GM19397 (cell line): Measurements from ENCODE around the gene GNL2.
"Not testable (repeated sequence)": the region's sequence is repeated elsewhere in the genome, so short reads cannot be mapped to it uniquely, and the experiment has no call there.

Source experiments
- ATAC-seq: cut with Tn5 transposase; IDR thresholded peaks from one replicate; pipeline ENCODE4 v1.9.1; 2021; ENCODE audit warnings: mild to moderate bottlenecking, moderate library complexity; ENCODE audit not compliant: unreplicated experiment

GNL2 gene

GRCh38 chr1:37609002-37609401 is 13.3 kb upstream of the GNL2 start:
- no peak for ATAC-seq

GRCh38 chr1:37606481-37607263 is 10.9 kb upstream of the GNL2 start:
- ATAC-seq = no peak

- no peak for ATAC-seq
Observed at GRCh38 chr1:37605806-37606474, 10.2 kb upstream of the GNL2 start.

GRCh38 chr1:37605061-37605650 is 9.4 kb upstream of the GNL2 start:
- no peak for ATAC-seq

GRCh38 chr1:37602750-37603694 is 7.3 kb upstream of the GNL2 start:
- no peak for ATAC-seq

- ATAC-seq = no peak
Observed at GRCh38 chr1:37601441-37601840, 5.7 kb upstream of the GNL2 start.

- no peak for ATAC-seq
Observed at GRCh38 chr1:37599940-37600339, 4.2 kb upstream of the GNL2 start.

GRCh38 chr1:37596182-37596667 is 488 bp upstream of the GNL2 start:
- ATAC-seq = no peak

- no peak for ATAC-seq
Observed at GRCh38 chr1:37593726-37594125, 2.0 kb downstream of the GNL2 start.

- no peak for ATAC-seq
Observed at GRCh38 chr1:37588939-37589338, 6.8 kb downstream of the GNL2 start.

- ATAC-seq = not testable (repeated sequence)
Observed at GRCh38 chr1:37584544-37584943, 11.2 kb downstream of the GNL2 start.

- no peak for ATAC-seq
Observed at GRCh38 chr1:37575692-37576091, 20.0 kb downstream of the GNL2 start.

GRCh38 chr1:37574834-37575480 is 20.8 kb downstream of the GNL2 start:
- no peak for ATAC-seq

- no peak for ATAC-seq
Observed at GRCh38 chr1:37570528-37571334, 25.0 kb downstream of the GNL2 start.

- no peak for ATAC-seq
Observed at GRCh38 chr1:37567023-37567422, 28.7 kb downstream of the GNL2 start.

GRCh38 chr1:37564892-37565291 is 30.8 kb downstream of the GNL2 start:
- no peak for ATAC-seq

- ATAC-seq = no peak
Observed at GRCh38 chr1:37562984-37563383, 32.8 kb downstream of the GNL2 start.

- ATAC-seq = no peak
Observed at GRCh38 chr1:37561133-37562132, 34.3 kb downstream of the GNL2 start.
